Astrocyte of the cerebellum (primary cell): ENCODE measurements around the gene PCSK6.

Source experiments
- DNase-seq: peaks from one replicate; pipeline ENCODE4 v3.0.0-alpha.2; 2011; ENCODE audit warnings: low read depth
- H3K4me3 ChIP-seq: 2 replicates; pipeline ENCODE4 v1.5.1; 2011; ENCODE audit warnings: mild to moderate bottlenecking, low read depth, low read length, moderate library complexity
- CTCF ChIP-seq: IDR thresholded peaks from 2 replicates; pipeline ENCODE4 v1.5.1; 2012; ENCODE audit warnings: low read length, low read depth, moderate library complexity, mild to moderate bottlenecking; ENCODE audit errors: missing control alignments
- in situ Hi-C: cut with HindIII; loops from 2 replicates; pipeline ENCODE4 v1.10.0; 2017; ENCODE audit warnings: low sequenced_read_pairs

Gene PCSK6

GRCh38 chr15:101451266-101451799, 38.2 kb downstream of the PCSK6 start:
- no peak overlapping the region for H3K4me3 ChIP-seq
- in situ Hi-C loops = no loop called here
- no peak for DNase-seq
- no peak for TF ChIP-seq CTCF

- in situ Hi-C loops = no loop called here
- TF ChIP-seq CTCF = no peak
- DNase-seq = no peak
- no peak overlapping the region for H3K4me3 ChIP-seq
These were observed 38.9 kb downstream of the PCSK6 start for GRCh38 chr15:101450403-101451265.

- no peak for TF ChIP-seq CTCF
- no peak overlapping the region for H3K4me3 ChIP-seq
- DNase-seq = no peak
- in situ Hi-C loops = no loop called here
These were observed 39.8 kb downstream of the PCSK6 start for GRCh38 chr15:101449471-101450402.

GRCh38 chr15:101448336-101448735, 41.2 kb downstream of the PCSK6 start:
- in situ Hi-C loops = no loop called here
- DNase-seq = no peak
- H3K4me3 ChIP-seq = no peak overlapping the region
- no peak for TF ChIP-seq CTCF

GRCh38 chr15:101447561-101448071, 41.9 kb downstream of the PCSK6 start:
- in situ Hi-C loops = no loop called here
- H3K4me3 ChIP-seq = no peak overlapping the region
- no peak for TF ChIP-seq CTCF

GRCh38 chr15:101447168-101447533, 42.4 kb downstream of the PCSK6 start:
- DNase-seq = no peak
- TF ChIP-seq CTCF = no peak
- in situ Hi-C loops = no loop called here
- H3K4me3 ChIP-seq = no peak overlapping the region

More at GRCh38 chr15:101447561-101448071, 41.9 kb downstream of the PCSK6 start:
- DNase-seq = no peak
